RCC 7860 (cell line): ENCODE measurements around the gene TKTL1.

Experiments used
- DNase-seq: peaks from one replicate; pipeline ENCODE4 v3.0.0-alpha.2; 2015; ENCODE audit warnings: low spot score
- FAIRE-seq: peaks from 2 replicates; lab custom pipeline; 2012; peaks lifted over from hg19 to GRCh38; lab: Jason Lieb, UNC

The TKTL1 gene

GRCh38 chrX:154308108-154308946, 12.7 kb downstream of the TKTL1 start:
- DNase-seq (peak; percentile 15), FAIRE-seq (no peak)

DNA sequence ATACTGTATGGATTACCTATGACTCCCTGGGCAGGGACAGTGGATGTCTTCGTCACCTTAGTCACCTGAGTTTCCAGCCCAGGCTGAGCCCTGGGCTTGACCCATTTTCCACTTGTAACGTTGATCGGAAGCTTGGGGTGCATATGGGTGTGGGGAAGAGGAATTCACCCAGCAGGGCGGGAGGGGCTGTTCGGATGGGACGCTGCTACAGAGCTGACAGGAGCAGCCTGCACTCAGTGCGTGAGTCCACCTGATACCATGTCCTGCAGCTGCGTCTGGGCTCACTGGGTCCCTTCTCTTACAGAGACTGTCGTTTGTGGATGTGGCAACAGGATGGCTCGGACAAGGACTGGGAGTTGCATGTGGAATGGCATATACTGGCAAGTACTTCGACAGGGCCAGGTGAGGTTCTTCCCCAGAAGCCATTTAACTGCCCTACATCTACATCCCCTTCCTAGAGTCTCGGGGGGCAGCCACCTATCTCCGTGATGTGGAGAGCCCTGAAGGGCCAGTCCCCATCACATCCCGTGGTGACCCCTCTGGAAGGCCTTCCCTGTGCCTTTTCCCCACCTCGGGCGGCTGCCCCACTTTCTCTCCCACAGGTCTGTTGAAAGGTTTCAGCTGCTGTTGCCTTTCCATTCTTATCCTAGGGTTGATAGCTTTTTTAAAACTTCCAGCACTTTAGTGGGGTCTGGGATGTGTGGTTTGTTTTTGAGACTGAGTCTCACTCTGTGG, 13.6 kb downstream of the TKTL1 start:
- no peak for FAIRE-seq
- no peak for DNase-seq

GRCh38 chrX:154310616-154311536, 15.3 kb downstream of the TKTL1 start:
- DNase-seq = no peak

GRCh38 chrX:154312116-154312515, 16.5 kb downstream of the TKTL1 start:
- FAIRE-seq (no peak), DNase-seq (no peak)

More at GRCh38 chrX:154310616-154311536, 15.3 kb downstream of the TKTL1 start:
- no peak for FAIRE-seq

DNA sequence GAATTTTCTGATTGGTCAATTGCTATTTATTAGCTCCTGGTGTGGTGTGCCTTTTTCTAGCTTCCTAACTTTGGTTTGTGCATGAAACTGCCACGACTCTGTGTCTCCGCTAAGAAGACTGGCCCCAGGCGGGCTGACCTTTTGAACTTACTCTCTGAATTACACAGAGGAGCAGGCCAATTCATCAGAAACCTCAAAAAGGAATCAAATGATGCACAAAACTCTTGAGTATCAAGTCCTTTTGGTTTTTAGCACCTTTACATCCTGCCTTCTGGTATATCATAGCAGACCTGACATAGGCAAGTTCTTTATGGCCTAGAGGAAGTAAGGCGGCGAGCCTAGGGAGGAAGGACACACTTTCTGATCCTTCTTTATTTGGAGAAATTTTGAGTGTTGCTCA, 17.6 kb downstream of the TKTL1 start:
- DNase-seq = no peak
- FAIRE-seq = no peak

DNA sequence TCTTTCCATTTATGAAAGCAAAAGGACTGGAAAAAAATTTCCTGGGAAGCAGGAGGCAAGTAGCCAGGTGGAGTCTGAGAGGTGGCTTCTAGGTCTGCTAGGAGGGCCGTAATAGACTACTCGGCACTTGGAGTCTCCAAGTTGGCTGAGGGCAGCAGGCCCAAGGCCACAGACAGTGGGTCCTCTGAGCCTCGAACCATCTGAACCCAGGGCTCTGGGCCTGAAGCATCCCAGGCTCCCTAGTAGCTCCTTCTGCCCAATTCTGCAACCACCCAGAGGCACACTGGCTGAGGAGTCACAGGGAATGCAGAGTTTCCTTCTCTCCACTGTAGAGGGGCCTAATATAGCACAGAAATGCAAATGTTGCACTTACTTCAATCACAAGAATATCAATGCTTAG, 19.8 kb downstream of the TKTL1 start:
- DNase-seq (no peak), FAIRE-seq (no peak)

DNA sequence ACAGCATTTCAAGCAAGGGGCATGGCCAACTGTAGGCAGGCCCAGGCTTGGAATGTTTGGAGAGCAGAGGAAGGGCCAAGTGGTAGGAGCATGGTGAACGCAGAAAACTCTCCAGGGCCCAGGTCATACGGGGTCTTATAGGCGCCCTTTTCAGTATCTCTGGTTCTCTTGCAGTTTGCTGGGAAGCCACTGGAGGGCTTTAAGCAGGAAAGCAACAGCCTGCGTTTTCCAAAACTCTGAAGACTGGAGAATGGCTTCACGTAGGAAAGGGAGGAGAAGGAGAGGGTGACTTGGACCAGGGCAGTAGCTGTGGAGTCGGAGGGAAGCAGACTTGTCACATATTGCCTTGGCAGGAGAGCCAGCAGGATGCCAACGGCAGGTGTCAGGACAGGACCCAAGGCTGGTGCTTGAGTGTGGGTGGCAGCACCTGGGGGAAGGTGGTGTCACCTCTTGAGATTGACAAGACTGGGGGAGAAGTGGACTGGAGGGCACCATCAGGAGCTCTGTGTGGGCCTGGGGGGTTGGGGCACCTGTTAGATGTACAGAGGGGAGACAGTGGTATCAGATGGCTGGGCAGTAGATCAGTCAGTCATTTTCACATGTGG, 21.9 kb downstream of the TKTL1 start:
- FAIRE-seq (no peak), DNase-seq (no peak)

GRCh38 chrX:154320406-154320805, 24.8 kb downstream of the TKTL1 start:
- no peak for FAIRE-seq
- no peak for DNase-seq

DNA sequence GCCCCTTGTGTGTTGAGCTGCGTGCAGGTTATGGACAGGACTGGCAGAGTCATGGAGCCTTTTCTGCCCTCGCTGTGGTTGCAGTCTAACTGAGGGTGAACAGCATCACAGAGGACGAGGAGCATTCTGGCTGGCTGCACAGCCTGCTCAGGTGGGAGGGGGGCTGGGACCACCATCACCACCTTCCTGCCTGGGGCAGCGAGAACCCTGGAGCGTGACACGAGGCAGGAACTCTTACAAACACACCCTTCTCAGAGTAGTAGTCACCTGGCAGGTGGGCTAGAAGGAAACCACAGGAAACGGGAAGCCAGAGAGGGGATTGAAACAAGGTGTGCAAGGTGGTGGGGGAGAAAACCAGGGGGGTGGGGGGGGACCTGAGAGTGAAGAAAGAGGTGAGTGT, 25.6 kb downstream of the TKTL1 start:
- DNase-seq = no peak
- FAIRE-seq = no peak

DNA sequence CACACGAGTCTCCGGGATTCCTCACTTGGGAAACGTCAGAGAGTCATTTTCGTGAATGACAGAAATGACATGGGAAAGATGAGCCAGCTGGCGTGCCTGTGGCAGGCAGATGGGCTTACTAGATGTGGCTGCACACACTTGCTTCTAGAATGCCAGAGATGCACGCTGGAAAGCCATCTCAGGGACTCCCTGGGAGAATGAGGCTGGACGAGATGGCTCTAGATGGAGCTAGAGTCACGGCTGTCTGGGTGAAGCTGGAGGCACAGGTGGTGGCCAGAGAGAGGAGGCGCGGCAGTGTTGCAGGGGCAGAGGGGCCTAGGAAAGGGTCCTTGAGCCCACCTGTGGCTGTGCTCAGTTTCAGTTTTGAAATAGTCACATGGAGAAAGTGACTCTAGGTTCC, 26.0 kb downstream of the TKTL1 start:
- no peak for DNase-seq
- FAIRE-seq = no peak

- no peak for FAIRE-seq
- no peak for DNase-seq
Observed at GRCh38 chrX:154322890-154323289, 27.3 kb downstream of the TKTL1 start.

DNA sequence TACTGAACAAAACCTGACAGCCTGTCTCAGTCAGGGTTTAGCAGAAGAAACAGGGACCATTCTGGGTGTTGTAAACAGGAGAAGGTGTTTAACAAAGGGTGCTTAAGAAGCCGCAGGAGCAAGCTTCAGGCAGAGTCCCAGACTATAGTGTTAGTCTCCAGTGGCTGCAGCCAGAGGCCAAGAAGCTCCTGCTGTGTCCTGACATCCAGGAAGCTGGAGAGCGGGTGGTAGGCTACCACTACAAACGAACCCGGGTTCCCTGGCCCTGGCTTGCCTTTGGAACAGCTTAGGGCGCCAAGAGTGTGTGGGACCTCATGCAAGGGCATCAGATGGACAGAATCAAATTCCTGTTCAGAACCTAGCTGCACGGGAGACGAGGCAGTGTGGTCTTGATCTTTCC, 27.9 kb downstream of the TKTL1 start:
- no peak for DNase-seq
- FAIRE-seq = no peak

DNA sequence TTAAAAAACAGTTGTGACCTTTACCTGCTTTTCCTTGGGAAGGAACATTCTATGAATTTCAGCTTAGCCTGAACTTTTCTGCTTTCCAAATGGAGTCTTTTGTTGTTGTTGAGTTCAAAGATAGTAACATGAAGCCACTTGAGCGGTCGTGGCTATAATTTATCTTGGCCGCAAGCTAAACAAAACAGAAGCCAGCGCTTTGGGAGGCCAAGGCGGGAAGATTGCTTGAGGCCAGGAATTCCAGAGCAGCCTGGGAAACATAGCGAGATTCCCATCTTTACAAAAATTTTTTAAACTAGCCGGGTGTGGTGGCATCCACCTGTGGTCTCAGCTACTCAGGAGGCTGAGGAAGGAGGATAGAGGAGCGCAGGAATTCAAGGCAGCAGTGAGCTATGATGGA, 29.9 kb downstream of the TKTL1 start:
- no peak for DNase-seq
- FAIRE-seq = no peak

DNA sequence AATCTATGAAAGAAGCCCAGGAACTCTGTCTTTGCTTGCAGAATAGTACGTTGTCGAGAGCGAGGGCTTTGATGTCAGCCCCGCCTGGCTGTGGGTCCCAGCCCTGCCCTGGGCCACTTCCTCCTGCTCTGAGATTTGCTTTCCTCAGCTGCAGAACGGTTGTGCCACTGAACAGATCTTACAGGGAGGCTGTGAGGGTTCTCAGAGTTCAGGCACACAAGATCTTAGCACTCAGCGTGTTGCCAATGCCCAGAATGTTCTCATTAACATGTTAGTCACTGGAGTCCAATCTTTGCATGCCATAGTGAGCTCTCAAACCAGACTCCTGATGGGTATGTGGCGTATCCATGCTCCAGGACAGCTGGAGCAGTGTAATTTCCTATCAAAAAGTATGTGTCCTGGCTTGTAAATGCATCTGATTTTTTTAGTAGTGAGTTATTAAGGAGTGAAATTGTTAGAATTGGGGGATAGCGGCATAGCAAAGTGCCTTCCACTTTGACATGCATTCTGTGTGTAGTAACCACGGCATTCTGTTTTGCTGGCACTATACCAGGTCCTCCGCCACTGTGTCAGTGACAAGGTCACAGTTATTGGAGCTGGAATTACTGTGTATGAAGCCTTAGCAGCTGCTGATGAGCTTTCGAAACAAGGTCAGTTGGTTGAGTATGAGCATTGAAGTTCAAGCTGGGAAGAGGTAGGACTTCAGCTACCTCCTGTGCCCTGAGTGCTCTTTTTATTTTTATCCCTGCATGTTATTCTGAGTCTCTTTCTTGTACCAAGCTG, 31.6 kb downstream of the TKTL1 start:
- FAIRE-seq = no peak

DNA sequence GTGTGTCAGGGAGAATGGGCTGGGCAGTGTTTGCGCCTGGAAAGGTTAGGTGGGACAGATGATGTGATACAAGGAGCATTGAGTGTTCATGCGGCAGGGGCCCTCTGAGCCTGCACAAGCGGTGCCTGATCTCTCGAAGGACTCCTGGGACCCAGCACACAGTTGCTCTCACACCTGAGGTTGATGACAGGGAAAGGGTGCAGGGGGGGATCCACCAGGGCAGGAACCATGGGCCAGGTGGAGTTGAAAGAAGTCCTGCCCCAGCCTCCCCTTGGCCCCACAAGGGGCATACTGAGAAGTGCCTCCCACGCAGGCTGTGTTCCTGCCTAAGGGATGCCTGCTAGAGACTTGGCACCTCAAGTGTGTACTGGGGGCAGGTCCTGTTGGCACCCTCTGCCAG, 33.1 kb downstream of the TKTL1 start:
- DNase-seq (no peak), FAIRE-seq (no peak)

More for the DNA sequence above, 31.6 kb downstream of the TKTL1 start:
- no peak for DNase-seq

- no peak for DNase-seq
- no peak for FAIRE-seq
Observed at GRCh38 chrX:154329294-154329693, 33.7 kb downstream of the TKTL1 start.

DNA sequence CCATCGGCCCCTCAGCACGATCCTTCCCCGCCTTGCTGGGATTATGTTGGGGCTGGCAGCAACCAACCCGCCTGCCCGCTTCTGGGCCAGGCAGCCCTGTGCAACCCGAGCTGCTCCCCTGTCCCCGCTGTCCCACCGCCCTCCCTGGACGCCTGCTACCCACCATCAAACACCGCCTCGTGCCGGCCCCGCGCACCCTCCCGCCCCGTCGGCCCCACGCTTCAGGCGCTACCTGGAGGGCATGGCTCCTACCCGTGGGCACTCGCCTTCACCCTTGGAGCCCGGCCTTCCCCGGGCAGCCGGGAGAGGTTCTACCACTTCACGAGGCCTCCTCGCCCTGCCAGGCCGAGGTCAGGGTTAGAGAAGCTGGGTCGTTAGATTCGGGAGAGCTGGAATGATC, 37.0 kb downstream of the TKTL1 start:
- no peak for DNase-seq
- no peak for FAIRE-seq

GRCh38 chrX:154333116-154333515, 37.5 kb downstream of the TKTL1 start:
- DNase-seq (no peak), FAIRE-seq (no peak)

DNA sequence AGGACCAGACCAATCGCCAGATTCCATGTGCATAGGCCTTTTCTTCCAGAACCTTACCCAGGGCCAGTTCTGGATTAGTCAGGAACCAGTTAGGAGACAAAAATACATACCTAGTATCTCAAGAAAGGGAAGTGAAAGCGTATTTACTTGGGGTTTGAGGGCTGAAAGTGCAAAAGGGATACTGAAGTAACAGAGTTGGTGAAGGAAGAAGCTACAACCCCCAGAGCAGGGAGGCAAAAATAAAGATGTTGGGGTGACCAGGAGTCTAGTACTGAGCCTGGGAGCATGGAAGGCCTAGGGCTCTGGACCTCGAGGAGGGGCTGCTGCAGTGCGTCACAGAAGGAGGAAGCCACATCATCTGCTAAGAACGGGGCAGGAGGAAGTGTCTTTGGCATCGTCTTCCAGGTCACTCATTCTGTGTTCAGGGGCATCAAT, 38.3 kb downstream of the TKTL1 start:
- no peak for DNase-seq
- no peak for FAIRE-seq

DNA sequence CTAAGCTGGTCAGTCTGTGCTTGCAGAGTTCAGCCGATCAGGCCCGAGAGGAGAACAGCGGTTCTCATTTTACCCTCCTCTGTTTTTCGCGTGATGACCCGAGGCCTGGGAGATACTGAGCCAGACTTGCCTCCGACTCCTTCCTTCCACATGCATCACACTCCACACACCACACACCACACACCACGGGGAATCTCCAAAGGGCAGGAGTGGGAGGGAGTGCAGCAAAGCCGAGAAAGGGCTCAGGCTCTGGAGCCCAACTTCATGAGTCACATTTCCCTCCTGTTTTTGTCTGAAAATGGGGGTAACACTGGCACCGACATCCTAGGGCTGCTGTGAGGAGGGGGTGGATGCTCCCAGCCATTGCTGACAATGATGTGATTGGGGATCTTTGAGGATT, 38.9 kb downstream of the TKTL1 start:
- DNase-seq (no peak), FAIRE-seq (no peak)
